ENCODE measurements around the gene PLCB3. TPM values are rescaled to one million over a fixed set of nuclear protein-coding genes. Genes with fewer than 3 reads are reported as not detected.

Gene PLCB3
- total and polyA plus RNA-seq, 2 of the 13 experiments (the other 11 are each of a cell fraction or from before 2014, with no cell fraction given), result 7.5 to 13.8 TPM

DNA sequence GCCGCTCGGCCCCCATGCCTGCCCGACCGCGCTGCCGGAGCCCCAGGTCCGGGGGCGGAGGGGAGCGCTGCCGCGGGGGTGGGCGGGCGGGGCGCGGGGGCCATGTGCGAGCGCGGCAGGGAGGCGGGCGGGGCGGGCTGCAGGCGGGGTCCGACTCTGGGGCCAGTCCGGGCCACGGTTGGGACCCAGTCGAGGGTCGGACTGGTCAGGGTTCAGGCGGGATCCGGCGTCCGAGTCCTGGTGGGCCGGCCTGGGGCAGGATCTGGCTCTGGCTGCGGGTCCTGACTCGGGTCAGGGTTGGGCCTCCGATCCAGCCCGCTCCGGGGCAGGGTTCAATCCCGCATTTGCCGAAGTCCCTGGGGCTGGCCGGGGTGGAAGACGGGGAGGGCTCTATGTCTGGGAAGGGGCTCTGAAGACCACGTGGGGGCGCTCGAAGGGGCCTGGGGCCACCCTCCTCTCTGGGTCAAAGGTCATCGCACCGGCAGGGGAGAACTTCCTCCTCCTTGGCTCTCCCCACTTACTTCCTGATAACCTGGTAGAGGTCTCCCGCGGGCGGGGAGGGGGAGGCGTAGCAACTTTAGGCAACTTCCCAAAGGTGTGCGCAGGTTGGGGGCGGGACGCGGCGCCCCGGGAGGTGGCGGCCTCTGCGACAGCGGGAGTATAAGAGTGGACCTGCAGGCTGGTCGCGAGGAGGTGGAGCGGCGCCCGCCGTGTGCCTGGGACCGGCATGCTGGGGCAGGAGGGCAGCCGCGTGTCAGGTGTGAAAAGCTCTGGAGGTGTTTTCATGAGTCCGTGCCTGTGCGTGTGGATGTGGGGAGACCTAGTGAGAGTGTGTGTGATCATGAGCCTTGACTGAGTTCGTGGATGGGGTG, 54.6 kb downstream of the PLCB3 start (continued):
- TF ChIP-seq, protein P1, sequence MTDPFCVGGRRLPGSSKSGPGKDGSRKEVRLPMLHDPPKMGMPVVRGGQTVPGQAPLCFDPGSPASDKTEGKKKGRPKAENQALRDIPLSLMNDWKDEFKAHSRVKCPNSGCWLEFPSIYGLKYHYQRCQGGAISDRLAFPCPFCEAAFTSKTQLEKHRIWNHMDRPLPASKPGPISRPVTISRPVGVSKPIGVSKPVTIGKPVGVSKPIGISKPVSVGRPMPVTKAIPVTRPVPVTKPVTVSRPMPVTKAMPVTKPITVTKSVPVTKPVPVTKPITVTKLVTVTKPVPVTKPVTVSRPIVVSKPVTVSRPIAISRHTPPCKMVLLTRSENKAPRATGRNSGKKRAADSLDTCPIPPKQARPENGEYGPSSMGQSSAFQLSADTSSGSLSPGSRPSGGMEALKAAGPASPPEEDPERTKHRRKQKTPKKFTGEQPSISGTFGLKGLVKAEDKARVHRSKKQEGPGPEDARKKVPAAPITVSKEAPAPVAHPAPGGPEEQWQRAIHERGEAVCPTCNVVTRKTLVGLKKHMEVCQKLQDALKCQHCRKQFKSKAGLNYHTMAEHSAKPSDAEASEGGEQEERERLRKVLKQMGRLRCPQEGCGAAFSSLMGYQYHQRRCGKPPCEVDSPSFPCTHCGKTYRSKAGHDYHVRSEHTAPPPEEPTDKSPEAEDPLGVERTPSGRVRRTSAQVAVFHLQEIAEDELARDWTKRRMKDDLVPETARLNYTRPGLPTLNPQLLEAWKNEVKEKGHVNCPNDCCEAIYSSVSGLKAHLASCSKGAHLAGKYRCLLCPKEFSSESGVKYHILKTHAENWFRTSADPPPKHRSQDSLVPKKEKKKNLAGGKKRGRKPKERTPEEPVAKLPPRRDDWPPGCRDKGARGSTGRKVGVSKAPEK (CRISPR knock-in tag; IDR thresholded peaks at IDR 0.05; ENCODE audit: borderline replicate concordance), result peak; percentile 44; the same call in 1 of the 2 replicates
- TF ChIP-seq NCOR1 (IDR thresholded peaks at IDR 0.05; ENCODE audit: borderline replicate concordance, low read length), result 0 out of 2 replicates have a peak, but pooled peaks have one; percentile 69
- TF ChIP-seq ZMYM3 (CRISPR knock-in tag; IDR thresholded peaks at IDR 0.05), result peak; percentile 26; the same call in 1 of the 2 replicates
- TF ChIP-seq, protein P2, sequence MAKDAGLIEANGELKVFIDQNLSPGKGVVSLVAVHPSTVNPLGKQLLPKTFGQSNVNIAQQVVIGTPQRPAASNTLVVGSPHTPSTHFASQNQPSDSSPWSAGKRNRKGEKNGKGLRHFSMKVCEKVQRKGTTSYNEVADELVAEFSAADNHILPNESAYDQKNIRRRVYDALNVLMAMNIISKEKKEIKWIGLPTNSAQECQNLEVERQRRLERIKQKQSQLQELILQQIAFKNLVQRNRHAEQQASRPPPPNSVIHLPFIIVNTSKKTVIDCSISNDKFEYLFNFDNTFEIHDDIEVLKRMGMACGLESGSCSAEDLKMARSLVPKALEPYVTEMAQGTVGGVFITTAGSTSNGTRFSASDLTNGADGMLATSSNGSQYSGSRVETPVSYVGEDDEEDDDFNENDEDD (CRISPR knock-in tag; IDR thresholded peaks at IDR 0.05; ENCODE audit: borderline replicate concordance), result peak; percentile 11; the same call in 1 of the 2 replicates
- peak; percentile 51; the same call in 1 of the 2 replicates for TF ChIP-seq ZNF333 (CRISPR knock-in tag; IDR thresholded peaks at IDR 0.05; ENCODE audit: borderline replicate concordance)
- TF ChIP-seq ZNF850 (CRISPR knock-in tag; conservative IDR thresholded peaks at IDR 0.05), result no peak
- no peak for TF ChIP-seq PAF1 (CRISPR knock-in tag; IDR thresholded peaks at IDR 0.05)
- TF ChIP-seq, protein P3, sequence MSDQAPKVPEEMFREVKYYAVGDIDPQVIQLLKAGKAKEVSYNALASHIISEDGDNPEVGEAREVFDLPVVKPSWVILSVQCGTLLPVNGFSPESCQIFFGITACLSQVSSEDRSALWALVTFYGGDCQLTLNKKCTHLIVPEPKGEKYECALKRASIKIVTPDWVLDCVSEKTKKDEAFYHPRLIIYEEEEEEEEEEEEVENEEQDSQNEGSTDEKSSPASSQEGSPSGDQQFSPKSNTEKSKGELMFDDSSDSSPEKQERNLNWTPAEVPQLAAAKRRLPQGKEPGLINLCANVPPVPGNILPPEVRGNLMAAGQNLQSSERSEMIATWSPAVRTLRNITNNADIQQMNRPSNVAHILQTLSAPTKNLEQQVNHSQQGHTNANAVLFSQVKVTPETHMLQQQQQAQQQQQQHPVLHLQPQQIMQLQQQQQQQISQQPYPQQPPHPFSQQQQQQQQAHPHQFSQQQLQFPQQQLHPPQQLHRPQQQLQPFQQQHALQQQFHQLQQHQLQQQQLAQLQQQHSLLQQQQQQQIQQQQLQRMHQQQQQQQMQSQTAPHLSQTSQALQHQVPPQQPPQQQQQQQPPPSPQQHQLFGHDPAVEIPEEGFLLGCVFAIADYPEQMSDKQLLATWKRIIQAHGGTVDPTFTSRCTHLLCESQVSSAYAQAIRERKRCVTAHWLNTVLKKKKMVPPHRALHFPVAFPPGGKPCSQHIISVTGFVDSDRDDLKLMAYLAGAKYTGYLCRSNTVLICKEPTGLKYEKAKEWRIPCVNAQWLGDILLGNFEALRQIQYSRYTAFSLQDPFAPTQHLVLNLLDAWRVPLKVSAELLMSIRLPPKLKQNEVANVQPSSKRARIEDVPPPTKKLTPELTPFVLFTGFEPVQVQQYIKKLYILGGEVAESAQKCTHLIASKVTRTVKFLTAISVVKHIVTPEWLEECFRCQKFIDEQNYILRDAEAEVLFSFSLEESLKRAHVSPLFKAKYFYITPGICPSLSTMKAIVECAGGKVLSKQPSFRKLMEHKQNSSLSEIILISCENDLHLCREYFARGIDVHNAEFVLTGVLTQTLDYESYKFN (CRISPR knock-in tag; conservative IDR thresholded peaks at IDR 0.05), result peak; percentile 55
- TF ChIP-seq, protein P4, sequence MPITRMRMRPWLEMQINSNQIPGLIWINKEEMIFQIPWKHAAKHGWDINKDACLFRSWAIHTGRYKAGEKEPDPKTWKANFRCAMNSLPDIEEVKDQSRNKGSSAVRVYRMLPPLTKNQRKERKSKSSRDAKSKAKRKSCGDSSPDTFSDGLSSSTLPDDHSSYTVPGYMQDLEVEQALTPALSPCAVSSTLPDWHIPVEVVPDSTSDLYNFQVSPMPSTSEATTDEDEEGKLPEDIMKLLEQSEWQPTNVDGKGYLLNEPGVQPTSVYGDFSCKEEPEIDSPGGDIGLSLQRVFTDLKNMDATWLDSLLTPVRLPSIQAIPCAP (CRISPR knock-in tag; IDR thresholded peaks at IDR 0.05; ENCODE audit: low read depth), result no peak
- TF ChIP-seq, protein P5, sequence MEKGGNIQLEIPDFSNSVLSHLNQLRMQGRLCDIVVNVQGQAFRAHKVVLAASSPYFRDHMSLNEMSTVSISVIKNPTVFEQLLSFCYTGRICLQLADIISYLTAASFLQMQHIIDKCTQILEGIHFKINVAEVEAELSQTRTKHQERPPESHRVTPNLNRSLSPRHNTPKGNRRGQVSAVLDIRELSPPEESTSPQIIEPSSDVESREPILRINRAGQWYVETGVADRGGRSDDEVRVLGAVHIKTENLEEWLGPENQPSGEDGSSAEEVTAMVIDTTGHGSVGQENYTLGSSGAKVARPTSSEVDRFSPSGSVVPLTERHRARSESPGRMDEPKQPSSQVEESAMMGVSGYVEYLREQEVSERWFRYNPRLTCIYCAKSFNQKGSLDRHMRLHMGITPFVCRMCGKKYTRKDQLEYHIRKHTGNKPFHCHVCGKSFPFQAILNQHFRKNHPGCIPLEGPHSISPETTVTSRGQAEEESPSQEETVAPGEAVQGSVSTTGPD (CRISPR knock-in tag; IDR thresholded peaks at IDR 0.05), result no peak
- TF ChIP-seq BORCS8-MEF2B (CRISPR knock-in tag; IDR thresholded peaks at IDR 0.05), result peak; percentile 67
- TF ChIP-seq, protein P6, sequence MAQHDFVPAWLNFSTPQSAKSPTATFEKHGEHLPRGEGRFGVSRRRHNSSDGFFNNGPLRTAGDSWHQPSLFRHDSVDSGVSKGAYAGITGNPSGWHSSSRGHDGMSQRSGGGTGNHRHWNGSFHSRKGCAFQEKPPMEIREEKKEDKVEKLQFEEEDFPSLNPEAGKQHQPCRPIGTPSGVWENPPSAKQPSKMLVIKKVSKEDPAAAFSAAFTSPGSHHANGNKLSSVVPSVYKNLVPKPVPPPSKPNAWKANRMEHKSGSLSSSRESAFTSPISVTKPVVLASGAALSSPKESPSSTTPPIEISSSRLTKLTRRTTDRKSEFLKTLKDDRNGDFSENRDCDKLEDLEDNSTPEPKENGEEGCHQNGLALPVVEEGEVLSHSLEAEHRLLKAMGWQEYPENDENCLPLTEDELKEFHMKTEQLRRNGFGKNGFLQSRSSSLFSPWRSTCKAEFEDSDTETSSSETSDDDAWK (CRISPR knock-in tag; IDR thresholded peaks at IDR 0.05), result no peak
- TF ChIP-seq, protein P7, sequence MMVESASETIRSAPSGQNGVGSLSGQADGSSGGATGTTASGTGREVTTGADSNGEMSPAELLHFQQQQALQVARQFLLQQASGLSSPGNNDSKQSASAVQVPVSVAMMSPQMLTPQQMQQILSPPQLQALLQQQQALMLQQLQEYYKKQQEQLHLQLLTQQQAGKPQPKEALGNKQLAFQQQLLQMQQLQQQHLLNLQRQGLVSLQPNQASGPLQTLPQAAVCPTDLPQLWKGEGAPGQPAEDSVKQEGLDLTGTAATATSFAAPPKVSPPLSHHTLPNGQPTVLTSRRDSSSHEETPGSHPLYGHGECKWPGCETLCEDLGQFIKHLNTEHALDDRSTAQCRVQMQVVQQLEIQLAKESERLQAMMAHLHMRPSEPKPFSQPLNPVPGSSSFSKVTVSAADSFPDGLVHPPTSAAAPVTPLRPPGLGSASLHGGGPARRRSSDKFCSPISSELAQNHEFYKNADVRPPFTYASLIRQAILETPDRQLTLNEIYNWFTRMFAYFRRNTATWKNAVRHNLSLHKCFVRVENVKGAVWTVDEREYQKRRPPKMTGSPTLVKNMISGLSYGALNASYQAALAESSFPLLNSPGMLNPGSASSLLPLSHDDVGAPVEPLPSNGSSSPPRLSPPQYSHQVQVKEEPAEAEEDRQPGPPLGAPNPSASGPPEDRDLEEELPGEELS (CRISPR knock-in tag; IDR thresholded peaks at IDR 0.05), result peak; percentile 8; the same call in 1 of the 2 replicates
